Type B pancreatic cell (in vitro differentiated cells): ENCODE data around the gene CCDC3. TPM values are rescaled to one million over a fixed set of nuclear protein-coding genes. Genes with fewer than 3 reads are reported as not detected.

Experiments
- DNase-seq: peaks from one replicate; pipeline ENCODE4 v3.0.0; 2021; ENCODE audit warnings: mixed read lengths; ENCODE audit not compliant: unreplicated experiment; ENCODE audit errors: extremely low spot score
- H3K27ac Mint-ChIP-seq: 2 replicates; pipeline ENCODE4 v1.8.0; 2021; ENCODE audit warnings: mild to moderate bottlenecking, mixed read lengths
- H3K27me3 Mint-ChIP-seq: 2 replicates; pipeline ENCODE4 v1.8.0; 2021; ENCODE audit warnings: mixed read lengths
- H3K36me3 Mint-ChIP-seq: 2 replicates; pipeline ENCODE4 v1.8.0; 2021; ENCODE audit warnings: mixed read lengths
- H3K4me1 Mint-ChIP-seq: one replicate; pipeline ENCODE4 v1.8.0; 2021; ENCODE audit warnings: mixed read lengths; ENCODE audit not compliant: unreplicated experiment
- H3K4me3 Mint-ChIP-seq: 2 replicates; pipeline ENCODE4 v1.8.0; 2021; ENCODE audit warnings: mild to moderate bottlenecking, mixed read lengths
- H3K9me3 Mint-ChIP-seq: 2 replicates; pipeline ENCODE4 v1.8.0; 2021; ENCODE audit warnings: mixed read lengths
- CTCF ChIP-seq: fragments of 200-600 bp; sonication (generic); conservative IDR thresholded peaks from 2 replicates; pipeline ENCODE4 v1.5.0; 2021; ENCODE audit warnings: antibody characterized with exemption, mild to moderate bottlenecking
- total RNA-seq: library from RNA; stranded (reverse); gene quantifications from 2 replicates; pipeline ENCODE4 v1.2.1, GENCODE V29; 2021; ENCODE audit warnings: low replicate concordance

The CCDC3 gene
- total RNA-seq, 1 donor from 2014 or later = 17.6 TPM

GRCh38 chr10:12909182-12909835 is 92.2 kb downstream of the CCDC3 start:
- Mint-ChIP-seq H3K4me1 (peaks cover 9% of the 10 kb centered on the region), H3K36me3 (peaks cover 7% of the 10 kb centered on the region)

GRCh38 chr10:12908773-12909172 is 92.7 kb downstream of the CCDC3 start:
- no peak for TF ChIP-seq CTCF
- DNase-seq = no peak
- Mint-ChIP-seq H3K9me3 (peaks cover 23% of the 10 kb centered on the region), H3K4me1 (peaks cover 9% of the 10 kb centered on the region), H3K36me3 (peaks cover 7% of the 10 kb centered on the region), H3K27ac (no peak overlapping the region), H3K4me3 (no peak overlapping the region), H3K27me3 (peaks cover 6% of the 10 kb centered on the region)

More at GRCh38 chr10:12909182-12909835, 92.2 kb downstream of the CCDC3 start:
- Mint-ChIP-seq H3K9me3 (peaks cover 23% of the 10 kb centered on the region), H3K4me3 (no peak overlapping the region), H3K27ac (no peak overlapping the region), H3K27me3 (peaks cover 6% of the 10 kb centered on the region)
- no peak for DNase-seq
- TF ChIP-seq CTCF = no peak

DNA sequence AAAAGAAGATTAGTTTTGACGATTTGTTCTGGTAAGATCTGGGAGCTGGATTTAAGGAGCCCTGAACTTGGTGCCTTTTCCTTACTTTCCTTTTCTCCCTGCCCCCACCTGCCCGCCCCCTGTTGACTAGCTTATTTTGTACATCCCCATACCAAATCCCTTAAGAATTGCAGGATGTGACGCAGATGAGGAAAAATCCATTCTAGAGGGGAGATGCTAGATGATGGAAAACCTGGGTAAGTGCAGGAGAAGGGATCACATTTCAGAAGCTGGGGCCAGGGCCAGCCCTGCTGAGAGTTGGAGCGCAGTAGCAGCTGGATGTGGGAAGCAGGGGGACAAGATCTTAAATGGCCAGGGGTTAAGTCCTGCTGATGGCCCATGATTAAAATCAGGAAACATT is 93.9 kb downstream of the CCDC3 start:
- no peak overlapping the region for H3K4me3 Mint-ChIP-seq

GRCh38 chr10:12906051-12906541 is 95.4 kb downstream of the CCDC3 start:
- Mint-ChIP-seq H3K9me3 (peaks cover 11% of the 10 kb centered on the region), H3K4me3 (no peak overlapping the region), H3K36me3 (peaks cover 7% of the 10 kb centered on the region), H3K27ac (no peak overlapping the region), H3K27me3 (peaks cover 6% of the 10 kb centered on the region), H3K4me1 (peaks cover 23% of the 10 kb centered on the region)
- no peak for TF ChIP-seq CTCF
- peak; percentile 58 for DNase-seq

More for the DNA sequence above, 93.9 kb downstream of the CCDC3 start:
- TF ChIP-seq CTCF = no peak
- Mint-ChIP-seq H3K9me3 (peaks cover 22% of the 10 kb centered on the region), H3K27ac (peak overlapping the region; percentile 24), H3K27me3 (peaks cover 6% of the 10 kb centered on the region), H3K4me1 (peaks cover 12% of the 10 kb centered on the region), H3K36me3 (peaks cover 7% of the 10 kb centered on the region)
- DNase-seq = no peak

DNA sequence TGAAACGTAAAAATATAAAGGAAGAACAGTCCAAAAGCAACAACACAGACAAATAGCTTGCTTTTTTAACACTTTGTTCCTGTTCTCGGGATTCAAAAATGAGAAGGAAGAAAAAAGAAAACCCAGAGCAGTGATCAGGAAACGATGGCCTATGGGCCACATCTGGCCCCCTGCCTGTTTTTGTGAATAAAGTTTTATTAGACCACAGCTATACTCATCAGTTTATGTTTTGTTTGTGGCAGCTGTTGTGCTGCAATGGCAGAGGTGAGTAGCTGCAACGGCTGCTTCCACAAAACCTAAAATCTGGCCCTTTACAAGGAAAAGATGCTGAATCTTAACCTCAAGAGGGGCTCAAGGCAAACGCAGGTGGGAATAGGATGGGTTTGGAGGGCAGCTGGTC is 96.4 kb downstream of the CCDC3 start:
- Mint-ChIP-seq H3K4me1 (peaks cover 23% of the 10 kb centered on the region), H3K9me3 (peaks cover 11% of the 10 kb centered on the region), H3K4me3 (no peak overlapping the region), H3K27me3 (peaks cover 6% of the 10 kb centered on the region), H3K36me3 (peaks cover 7% of the 10 kb centered on the region), H3K27ac (no peak overlapping the region)
- TF ChIP-seq CTCF = no peak
- no peak for DNase-seq
